ENCODE measurements around the gene OR12D1.
A peak's percentile ranks its signal among the peaks of the same experiment; 100 is the strongest.
"Not testable (repeated sequence)": the region's sequence is repeated elsewhere in the genome, so short reads cannot be mapped to it uniquely, and the experiment has no call there.

The OR12D1 gene

DNA sequence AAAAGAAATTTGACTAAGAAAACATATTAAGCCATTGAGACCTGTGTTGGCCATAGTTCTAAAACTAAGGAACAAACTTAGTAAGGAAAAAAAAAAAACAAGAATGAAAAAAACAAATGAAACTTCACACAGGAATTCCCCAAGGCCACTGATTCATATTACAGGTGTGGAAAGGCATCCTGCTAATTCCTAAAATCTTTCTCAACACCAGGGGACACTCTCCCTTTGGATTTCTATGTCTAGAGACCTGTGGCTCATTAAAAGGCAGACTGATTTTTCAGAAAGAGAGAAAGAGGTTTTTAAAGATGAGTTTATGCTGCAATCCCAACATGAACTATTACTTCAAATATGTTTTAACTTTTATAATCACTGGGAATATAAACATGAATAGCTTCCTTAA, at the start of gene OR12D1:
OR12D1 (plus strand) TSS at position 341 of the 400 bp plus-strand sequence.
- no peak for ATAC-seq

DNA sequence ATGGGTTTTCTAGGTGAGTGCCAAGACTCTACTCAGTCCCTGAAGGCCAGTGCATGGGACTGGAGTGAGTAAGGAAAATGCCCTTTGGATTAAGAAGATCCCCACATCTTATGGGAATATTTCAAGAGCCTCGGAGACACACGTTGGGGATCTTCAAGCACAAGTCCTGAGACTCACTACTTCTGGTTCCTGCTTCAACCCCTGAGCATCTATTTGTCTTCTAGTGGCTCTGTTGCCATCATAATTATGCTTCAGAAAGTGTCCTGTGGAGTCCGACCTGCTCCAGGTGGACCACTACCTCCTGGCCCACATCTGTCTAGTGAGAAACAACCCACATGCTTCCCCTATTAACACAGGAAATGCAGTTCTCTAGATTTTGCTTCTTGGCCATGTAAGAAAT, 46.0 kb upstream of the OR12D1 start, which contains the start of gene OR5V1:
OR5V1 (minus strand) TSS at position 101 of the 400 bp plus-strand sequence. CDS start 12,670 bp downstream, outside the sequence.
- ATAC-seq, result no peak

DNA sequence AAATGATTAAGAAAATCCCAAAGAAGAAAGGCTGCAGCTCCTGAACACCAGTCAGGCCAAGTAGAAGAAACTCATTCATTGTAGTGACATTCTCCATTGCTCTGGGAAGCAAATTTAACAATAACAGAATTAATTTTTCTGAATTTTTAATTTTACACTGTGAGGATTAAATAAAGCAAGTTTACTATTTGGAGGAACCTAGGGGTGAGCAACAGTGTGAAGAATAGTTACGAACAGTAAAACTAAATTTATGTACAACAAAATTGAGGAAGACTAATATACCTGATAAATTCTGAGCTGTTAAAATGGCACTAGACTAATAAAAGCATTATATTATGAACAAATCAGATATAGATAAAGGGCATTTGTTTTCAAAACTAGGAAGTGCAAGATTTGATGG, 39.5 kb upstream of the OR12D1 start, which contains the start of gene OR12D3:
OR12D3 (minus strand) TSS at position 101 of the 400 bp plus-strand sequence; CDS start at position 97, 4 bp downstream.
- no peak for ATAC-seq

DNA sequence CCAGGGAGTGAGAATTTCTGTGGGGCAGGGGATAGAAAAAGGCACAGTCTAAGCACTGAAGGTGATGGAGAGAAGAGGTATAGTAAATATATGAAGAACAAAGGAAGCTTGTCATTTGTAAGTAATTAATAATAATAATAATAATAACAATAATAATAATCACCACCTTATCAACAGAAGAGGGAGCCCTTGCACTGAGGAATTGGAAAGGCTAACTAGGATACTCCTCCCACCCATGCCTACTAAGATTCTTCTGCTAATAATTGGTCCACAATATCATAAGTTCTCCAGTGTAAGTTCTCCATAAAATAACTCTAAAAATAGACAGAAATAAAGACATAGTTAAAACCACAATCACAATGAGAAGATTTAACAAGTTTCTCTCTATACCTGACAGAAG, 38.7 kb upstream of the OR12D1 start:
- no peak for ATAC-seq

DNA sequence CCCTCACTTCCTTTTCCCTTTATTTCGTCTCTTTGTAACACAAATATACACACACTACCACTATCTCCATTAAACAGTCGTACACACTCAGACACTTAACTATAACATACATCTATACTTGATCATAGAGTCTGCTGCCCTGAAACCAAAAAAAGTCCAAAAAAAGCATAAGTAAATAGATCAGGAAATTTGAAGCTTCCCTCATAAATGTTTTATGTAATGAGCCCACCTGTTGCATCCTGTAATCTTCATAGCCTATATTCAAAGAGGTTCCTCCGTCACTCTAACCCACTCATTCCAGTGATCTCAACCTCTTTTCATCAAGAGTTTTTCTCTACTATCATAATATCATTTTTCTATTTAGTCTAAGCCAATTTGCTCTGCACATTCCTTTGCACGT, 26.2 kb upstream of the OR12D1 start:
- ATAC-seq, result no peak

DNA sequence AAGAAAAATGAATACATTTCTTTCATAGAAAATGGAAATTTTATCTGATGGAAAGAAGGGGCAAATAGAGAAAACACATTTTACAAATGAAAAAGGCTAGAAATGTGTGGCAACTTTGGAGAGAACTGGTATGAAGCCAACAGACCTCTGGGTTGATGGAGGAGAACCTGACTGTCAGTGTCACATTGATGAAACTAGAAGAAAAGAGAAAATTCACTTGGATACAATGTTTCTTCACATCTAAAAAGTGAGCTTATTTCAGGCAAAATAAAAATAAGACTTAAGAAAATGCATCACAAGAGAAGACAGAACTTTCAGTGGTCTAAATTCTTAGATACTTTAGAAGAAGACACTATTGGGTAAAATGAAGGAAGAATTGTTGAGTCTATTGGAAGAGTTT, 19.4 kb upstream of the OR12D1 start, which contains the start of gene OR12D2:
OR12D2 (plus strand) TSS at position 301 of the 400 bp plus-strand sequence. CDS start 1,069 bp downstream, outside the sequence.
- no peak for ATAC-seq

DNA sequence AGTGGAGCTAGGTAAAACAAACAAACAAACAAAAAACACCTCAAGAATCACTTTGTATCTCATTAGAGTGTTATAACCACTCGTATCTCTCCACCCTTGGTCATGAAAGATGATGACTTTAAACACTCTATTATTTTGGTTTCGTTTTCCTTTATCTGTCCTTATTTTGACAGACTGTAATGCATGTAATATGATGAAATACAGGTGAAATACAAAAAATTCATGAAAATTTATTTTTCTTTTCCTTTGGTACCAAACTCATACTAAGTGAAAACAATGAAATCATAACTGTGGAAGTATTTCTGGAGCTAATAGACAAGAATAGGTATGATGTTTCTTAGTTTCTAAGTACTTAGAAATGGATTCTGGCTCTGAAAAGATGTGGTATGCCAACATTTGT, 15.2 kb upstream of the OR12D1 start:
- ATAC-seq, result no peak

DNA sequence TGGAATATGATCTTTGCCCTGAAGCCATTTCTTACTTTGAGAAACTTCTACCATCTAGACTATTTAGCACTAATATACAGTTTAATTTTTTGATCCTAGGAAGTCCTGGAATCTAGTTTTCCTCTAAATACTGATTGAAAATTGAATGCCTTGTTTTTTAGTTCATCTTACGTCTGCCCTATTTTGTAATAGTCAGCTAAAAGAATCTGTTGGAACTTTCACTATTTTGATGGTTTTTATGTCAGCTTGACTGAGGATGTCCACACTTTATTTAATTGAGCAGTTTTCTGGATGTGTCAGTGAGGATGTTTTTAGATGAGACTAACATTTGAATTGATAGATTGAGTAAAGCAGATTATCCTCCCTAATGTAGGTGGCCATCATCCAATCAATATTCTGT, 10.9 kb upstream of the OR12D1 start:
- ATAC-seq, result no peak

DNA sequence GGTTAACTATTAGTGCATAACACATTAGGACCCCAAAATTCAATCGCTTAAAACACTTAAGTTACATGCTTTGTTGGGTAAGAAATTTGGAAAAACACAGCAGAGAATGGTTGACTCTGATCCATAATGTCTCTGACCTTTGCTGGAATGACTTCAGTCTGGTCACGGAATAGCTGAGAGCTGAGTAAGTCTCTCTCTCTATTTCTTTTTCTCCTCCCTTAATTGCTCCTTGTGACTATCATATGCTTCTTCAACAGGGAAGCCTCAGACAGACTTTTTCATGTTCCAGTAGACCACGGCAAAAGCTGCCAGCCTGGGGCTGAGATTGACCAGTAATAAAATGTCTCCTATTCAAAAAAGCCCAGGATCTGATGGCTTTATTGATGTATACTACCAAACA, 4.8 kb downstream of the OR12D1 start:
- no peak for ATAC-seq

DNA sequence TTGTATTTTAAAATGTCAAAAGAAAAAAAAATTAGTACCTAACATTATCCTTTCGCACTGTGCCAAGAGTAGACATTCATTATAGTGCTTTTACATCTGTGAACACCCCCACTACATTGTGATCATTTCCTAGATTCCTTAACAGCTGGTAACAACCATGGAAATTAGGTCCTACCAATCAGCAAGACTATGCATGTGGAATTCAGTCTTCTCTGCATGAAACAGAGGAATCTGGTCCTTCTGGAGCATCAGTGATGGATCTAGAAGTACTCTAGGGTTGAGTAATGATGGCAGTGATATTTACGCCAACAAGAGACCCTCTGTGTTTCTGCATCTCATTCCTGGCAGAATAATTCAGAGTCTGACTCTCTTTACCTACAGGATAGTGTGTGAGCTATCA, 9.4 kb downstream of the OR12D1 start:
- no peak for ATAC-seq

DNA sequence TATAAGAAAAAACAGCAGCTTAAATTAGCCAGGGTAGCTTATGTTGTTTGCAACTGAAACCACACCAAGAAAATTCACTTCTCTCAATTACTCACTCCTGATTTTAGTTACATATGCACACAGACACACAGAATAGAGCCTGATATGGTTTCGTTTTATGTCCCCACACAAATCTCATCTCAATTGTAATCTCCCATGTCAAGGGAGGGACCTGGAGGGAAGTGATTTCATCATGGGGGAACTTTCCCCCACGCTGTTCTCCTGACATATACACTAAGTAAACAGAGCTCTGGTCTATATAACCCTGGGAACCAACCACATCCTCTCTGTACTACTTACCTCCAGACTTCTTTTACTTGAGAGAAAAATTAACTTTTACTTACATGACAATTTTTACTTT, 9.8 kb downstream of the OR12D1 start:
- ATAC-seq, result peak in 1 of 2 donors; percentile 45

DNA sequence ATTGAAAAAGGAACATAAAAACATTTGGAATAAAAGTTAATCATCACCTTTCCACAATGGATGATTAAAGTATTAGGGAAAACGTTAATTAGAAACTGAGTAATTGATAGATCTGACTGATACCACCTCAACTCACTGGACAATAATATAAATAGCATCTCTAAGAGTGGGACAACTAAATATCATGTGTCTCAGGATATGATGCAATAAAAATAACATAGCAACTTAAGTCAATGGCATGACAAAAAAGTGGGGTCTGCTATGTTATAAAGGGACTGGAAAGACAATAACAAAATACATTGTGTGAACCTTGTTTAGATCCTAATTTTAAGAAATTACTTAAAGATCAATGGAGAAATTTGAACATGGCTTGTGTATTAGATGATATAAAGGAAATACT, 10.3 kb downstream of the OR12D1 start:
- ATAC-seq, result no peak

DNA sequence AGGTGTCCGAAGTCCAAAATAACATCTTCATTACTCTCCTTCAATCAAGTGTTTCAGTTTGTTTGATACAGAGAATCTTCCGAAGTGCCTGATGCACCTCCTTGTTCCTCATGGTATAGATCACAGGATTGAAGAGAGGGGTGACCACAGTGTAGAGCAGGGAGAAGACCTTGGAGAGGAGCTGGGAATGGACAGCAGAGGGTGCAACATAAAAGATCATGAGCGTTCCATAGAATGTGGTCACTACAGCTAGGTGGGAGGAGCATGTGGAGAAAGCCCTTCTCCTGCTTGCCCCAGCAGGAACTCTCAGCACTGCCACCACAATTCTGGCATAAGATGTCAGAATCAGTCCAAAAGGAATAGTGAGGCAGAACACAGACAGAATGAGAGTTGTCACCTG, 11.9 kb downstream of the OR12D1 start:
- ATAC-seq, result no peak

DNA sequence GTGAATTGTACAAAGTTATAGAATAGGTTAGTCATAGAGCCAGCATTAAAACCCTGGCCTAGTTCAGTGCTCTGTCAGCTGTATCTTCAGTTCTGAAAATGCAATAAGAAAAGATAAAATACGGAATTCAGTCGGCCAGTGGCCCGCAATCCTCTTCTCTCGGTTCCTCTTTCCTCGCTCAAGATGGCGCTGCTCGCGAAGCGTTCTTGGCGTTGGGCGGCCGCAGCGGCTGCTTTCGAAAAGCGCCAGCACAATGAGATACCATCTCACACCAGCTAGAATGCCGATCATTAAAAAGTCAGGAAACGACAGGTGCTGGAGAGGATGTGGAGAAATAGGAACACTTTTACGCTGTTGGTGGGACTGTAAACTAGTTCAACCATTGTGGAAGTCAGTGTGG, 22.0 kb downstream of the OR12D1 start:
- not testable (repeated sequence) for ATAC-seq

DNA sequence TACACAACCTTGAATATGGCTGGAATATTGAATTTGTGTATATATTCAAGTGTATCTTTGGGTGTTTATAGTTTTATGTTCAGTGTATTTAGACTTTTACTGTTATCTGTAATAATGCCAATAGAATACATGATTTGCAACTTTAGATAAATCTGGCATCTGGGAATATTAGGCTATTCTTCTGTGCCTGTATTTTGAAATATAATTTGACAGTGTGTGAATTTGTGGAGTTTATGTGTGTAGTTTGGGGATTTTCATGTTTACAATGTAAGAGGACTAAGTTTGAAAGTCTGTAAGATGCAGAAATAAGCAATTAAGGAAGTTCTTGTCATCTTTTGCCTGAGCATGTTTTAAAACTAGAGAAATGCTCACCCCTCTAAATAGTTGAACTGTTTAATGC, 24.3 kb downstream of the OR12D1 start, which contains the start of gene OR10C1:
OR10C1 (plus strand) TSS at position 301 of the 400 bp plus-strand sequence. CDS start 710 bp downstream, outside the sequence.
- no peak for ATAC-seq

DNA sequence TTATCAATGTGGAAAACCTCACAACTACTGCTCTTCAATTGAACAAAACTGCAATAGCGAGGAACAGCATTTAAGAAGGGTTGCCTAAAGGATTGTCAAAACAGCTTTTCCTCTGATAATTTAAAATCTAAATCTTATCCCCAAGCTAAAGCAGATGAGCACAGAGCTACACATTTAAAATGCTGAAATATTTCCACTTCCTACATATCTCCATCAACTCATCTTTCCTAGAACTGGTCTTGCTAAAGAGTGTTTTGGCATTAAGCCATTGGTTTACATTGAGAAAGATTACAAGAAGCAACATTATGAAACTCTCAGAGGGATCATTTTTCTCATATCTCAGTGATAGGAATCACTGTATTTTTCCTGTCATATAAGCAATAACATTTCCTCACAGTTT, 28.0 kb downstream of the OR12D1 start:
- no peak for ATAC-seq

DNA sequence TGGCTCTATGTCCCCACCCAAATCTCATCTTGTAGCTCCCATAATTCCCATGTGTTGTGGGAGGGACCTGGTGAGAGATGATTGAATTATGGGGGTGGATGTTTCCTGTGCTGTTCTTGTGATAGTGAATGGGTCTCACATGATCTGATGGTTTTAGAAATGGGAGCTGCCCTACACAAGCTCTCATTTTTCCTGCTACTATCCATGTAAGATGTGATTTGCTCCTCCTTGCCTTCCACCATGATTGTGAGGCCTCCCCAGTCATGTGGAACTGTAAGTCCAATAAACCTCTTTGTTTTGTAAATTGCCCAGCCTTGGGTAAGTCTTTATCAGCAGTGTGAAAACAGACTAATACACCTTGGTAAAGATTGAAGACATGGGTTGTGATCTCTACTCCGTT, 29.3 kb downstream of the OR12D1 start:
- ATAC-seq, result not testable (repeated sequence)

DNA sequence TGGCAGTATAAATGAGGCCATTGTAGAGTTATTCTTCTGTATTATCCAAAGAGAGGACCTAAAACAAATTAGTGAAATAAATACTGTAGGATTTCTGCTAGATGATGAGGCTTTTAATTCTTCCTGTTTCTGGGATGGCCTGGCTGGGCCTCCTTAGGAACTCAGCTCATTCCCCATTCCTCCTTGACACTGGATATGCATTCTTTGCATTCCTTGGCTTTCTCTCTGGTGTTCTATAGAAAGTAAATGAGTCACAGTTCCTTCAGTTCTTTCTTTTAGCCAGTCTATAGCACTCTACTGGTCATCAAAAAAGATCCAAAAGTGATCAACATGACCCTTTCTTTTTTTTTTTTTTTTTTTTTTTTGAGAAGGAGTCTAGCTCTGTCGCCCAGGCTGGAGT, 32.9 kb downstream of the OR12D1 start:
- no peak for ATAC-seq

DNA sequence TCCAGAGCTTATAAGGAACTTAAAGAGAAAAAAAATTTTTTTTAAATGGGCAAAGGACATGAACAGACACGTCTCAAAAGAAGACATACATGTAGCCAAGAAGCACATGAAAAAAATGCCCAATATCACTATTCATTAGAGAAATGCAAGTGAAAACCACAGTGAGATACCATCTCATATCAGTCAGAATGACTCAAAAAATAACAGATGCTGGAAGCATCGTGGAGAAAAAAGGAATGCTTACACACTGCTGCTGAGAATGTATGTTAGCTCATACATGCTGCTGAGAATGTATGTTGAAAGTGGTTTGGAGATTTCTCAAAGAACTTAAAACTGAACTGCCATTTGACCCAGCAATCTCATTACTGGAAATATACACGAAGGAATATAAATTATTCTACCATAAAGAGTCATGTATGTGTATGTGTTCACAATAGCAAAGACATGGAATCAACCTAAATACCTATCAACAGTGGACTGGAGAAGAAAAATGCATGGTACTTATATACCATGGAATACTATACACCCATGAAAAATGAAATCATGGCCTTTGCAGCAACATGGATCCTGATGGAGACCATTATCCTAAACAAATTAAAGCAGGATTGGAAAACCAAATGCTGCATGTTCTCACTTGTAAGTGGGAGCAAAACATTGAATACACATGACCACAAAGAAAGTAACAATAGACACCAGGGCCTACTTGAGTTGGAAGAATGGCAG, 36.9 kb downstream of the OR12D1 start:
- ATAC-seq, result no peak

DNA sequence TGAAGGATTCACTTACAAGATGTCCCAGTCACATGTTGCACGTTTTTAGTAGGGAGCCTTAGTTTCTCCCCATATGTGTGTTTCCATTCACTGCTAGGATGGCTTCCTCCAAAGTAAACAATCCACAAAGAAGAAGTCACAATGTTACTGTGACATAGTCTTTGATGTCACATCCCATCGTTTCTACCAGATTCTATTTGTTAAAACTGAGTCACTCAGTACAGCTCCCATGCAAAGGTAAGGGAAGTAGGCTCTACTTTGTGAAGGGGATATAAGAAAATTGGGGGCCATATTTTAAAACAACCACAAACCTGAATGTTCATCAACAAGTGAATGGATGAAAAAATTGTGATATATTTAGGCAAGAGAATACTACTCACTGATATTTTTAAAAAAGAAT, 42.2 kb downstream of the OR12D1 start, which contains the start of the genes OR11A1 and OR2H1:
OR11A1 (minus strand) TSS at position 101 of the 400 bp plus-strand sequence. CDS start 29,430 bp downstream, outside the sequence.
OR2H1 (plus strand) TSS at position 185 of the 400 bp plus-strand sequence. CDS start 4,615 bp downstream, outside the sequence.
- no peak for ATAC-seq

DNA sequence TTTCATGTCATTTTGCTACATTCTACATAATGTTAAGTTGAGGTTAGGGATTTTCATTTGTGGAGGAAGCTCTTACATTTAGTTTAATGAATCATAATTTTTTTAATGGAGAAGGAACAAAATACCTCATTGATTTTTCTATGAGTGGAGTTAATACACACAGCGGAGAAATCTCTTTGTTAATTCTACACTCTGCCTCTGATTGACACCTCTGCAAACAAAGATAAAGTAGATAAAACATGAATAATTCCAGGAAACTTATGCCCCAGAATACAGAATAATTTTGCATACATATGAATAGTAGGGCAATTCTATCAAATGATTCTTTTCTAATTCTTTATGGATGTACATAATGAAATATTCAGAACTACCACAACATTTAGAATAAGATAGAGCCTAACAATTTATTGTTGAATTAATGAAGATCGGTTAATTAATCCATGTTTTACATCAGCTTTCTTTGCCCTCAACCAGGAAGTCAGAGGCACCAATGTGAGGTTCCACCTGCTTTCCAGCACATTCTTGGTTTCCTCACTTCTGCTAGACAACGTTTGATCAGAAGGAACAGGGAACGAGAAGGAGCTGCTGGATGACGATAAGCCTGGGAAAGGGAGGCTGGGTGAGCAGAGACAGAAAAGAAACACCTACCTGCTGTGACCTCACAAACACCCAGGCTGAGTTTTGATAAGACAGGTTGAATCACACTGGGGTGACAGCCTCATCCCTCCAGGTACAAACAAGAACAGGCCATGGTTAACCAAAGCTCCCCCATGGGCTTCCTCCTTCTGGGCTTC, 46.5 kb downstream of the OR12D1 start:
- no peak for ATAC-seq

DNA sequence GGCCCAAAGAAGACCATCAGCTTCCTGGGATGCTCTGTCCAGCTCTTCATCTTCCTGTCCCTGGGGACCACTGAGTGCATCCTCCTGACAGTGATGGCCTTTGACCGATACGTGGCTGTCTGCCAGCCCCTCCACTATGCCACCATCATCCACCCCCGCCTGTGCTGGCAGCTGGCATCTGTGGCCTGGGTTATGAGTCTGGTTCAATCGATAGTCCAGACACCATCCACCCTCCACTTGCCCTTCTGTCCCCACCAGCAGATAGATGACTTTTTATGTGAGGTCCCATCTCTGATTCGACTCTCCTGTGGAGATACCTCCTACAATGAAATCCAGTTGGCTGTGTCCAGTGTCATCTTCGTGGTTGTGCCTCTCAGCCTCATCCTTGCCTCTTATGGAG, 47.3 kb downstream of the OR12D1 start:
- ATAC-seq, result no peak

DNA sequence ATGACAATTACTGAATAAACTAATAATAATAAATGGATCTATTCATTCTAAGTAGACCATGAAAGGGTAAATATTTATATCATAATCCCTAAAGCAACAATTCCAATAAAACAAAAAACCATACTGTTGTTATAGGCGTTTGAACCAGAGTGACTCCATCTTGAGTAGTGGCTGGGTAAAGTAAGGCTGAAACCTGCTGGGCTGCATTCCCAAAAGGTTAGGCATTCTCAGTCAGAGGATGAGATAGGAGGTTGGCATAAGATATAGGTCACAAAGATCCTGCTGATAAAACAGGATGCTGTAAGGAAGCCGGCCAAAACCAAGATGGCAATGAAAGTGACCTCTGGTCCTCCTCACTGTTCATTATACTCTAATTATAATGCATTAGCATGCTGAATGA, 50.6 kb downstream of the OR12D1 start:
- ATAC-seq, result no peak

All from activated CD4-positive, CD25-positive, alpha-beta regulatory T cell treated with anti-CD3 and anti-CD28 coated beads, Interleukin-2, amount 50 U/mL, for 24 hours (primary cell).